ENCODE results near the gene CMIP. TPM values are rescaled to one million over a fixed set of nuclear protein-coding genes. Genes with fewer than 3 reads are reported as not detected.

The CMIP gene
- polyA plus RNA-seq, 1 donor from 2014 or later: 15.1 TPM

DNA sequence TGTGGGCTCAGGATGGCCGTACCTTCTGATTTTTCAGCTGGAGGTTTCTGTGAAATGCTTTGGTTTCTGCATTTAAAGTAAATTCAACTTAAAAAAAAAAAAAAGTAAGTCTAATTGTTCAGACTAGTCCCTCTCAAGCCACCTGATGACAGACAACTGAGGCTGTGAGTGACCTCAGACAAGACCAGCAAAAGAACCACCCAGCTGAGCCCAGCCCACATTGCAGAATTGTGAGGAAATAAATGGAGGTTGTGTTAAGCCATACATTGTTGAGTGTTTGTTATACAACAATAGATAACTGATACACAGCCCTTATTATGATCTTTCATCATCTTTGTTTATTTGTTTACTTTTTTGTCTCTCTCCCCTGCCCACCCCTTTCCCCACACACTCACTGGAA is 44.7 kb upstream of the CMIP start:
- no peak overlapping the region for H2AFZ ChIP-seq (ENCODE audit: low read depth, low read length)
- H3K27ac ChIP-seq (ENCODE audit: low read length): no peak overlapping the region
- TF ChIP-seq POLR2AphosphoS5 (IDR thresholded peaks at IDR 0.05) (no peak), EZH2 (IDR thresholded peaks at IDR 0.05; ENCODE audit: borderline replicate concordance, insufficient read depth, low read length, poor library complexity, severe bottlenecking) (no peak), TAF1 (IDR thresholded peaks at IDR 0.05; ENCODE audit: low read depth) (no peak), EP300 (conservative IDR thresholded peaks at IDR 0.05; ENCODE audit: poor library complexity, severe bottlenecking) (no peak), MXI1 (conservative IDR thresholded peaks at IDR 0.05; ENCODE audit: poor library complexity, severe bottlenecking) (no peak)
- TF ChIP-seq, protein P1, sequence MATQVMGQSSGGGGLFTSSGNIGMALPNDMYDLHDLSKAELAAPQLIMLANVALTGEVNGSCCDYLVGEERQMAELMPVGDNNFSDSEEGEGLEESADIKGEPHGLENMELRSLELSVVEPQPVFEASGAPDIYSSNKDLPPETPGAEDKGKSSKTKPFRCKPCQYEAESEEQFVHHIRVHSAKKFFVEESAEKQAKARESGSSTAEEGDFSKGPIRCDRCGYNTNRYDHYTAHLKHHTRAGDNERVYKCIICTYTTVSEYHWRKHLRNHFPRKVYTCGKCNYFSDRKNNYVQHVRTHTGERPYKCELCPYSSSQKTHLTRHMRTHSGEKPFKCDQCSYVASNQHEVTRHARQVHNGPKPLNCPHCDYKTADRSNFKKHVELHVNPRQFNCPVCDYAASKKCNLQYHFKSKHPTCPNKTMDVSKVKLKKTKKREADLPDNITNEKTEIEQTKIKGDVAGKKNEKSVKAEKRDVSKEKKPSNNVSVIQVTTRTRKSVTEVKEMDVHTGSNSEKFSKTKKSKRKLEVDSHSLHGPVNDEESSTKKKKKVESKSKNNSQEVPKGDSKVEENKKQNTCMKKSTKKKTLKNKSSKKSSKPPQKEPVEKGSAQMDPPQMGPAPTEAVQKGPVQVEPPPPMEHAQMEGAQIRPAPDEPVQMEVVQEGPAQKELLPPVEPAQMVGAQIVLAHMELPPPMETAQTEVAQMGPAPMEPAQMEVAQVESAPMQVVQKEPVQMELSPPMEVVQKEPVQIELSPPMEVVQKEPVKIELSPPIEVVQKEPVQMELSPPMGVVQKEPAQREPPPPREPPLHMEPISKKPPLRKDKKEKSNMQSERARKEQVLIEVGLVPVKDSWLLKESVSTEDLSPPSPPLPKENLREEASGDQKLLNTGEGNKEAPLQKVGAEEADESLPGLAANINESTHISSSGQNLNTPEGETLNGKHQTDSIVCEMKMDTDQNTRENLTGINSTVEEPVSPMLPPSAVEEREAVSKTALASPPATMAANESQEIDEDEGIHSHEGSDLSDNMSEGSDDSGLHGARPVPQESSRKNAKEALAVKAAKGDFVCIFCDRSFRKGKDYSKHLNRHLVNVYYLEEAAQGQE (IDR thresholded peaks at IDR 0.05; ENCODE audit: borderline replicate concordance): no peak
- TF ChIP-seq, protein P2, sequence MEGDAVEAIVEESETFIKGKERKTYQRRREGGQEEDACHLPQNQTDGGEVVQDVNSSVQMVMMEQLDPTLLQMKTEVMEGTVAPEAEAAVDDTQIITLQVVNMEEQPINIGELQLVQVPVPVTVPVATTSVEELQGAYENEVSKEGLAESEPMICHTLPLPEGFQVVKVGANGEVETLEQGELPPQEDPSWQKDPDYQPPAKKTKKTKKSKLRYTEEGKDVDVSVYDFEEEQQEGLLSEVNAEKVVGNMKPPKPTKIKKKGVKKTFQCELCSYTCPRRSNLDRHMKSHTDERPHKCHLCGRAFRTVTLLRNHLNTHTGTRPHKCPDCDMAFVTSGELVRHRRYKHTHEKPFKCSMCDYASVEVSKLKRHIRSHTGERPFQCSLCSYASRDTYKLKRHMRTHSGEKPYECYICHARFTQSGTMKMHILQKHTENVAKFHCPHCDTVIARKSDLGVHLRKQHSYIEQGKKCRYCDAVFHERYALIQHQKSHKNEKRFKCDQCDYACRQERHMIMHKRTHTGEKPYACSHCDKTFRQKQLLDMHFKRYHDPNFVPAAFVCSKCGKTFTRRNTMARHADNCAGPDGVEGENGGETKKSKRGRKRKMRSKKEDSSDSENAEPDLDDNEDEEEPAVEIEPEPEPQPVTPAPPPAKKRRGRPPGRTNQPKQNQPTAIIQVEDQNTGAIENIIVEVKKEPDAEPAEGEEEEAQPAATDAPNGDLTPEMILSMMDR (IDR thresholded peaks at IDR 0.05; ENCODE audit: poor library complexity, severe bottlenecking): no peak
- H3K9ac ChIP-seq (ENCODE audit: low read length): no peak overlapping the region
- H3K9me2 ChIP-seq (ENCODE audit: insufficient read depth, low read length): no peaks in the 10 kb centered on the region
- no peak overlapping the region for H3K4me2 ChIP-seq (ENCODE audit: low read length)
- no peaks in the 10 kb centered on the region for H3K36me3 ChIP-seq (ENCODE audit: insufficient read depth, low read length)
- no peaks in the 10 kb centered on the region for H3K9me3 ChIP-seq (ENCODE audit: low read length)
- H3K4me3 ChIP-seq (ENCODE audit: low read length): no peak overlapping the region
- no peaks in the 10 kb centered on the region for H3K27me3 ChIP-seq (ENCODE audit: insufficient read depth, low read depth, low read length)
- H3F3A ChIP-seq (ENCODE audit: insufficient read depth, low read length, poor library complexity, severe bottlenecking): no peaks in the 10 kb centered on the region
- no peaks in the 10 kb centered on the region for H4K20me1 ChIP-seq (ENCODE audit: insufficient read depth)
- no peaks in the 10 kb centered on the region for H3K79me2 ChIP-seq (replicated peaks; ENCODE audit: insufficient read depth, low read length)

DNA sequence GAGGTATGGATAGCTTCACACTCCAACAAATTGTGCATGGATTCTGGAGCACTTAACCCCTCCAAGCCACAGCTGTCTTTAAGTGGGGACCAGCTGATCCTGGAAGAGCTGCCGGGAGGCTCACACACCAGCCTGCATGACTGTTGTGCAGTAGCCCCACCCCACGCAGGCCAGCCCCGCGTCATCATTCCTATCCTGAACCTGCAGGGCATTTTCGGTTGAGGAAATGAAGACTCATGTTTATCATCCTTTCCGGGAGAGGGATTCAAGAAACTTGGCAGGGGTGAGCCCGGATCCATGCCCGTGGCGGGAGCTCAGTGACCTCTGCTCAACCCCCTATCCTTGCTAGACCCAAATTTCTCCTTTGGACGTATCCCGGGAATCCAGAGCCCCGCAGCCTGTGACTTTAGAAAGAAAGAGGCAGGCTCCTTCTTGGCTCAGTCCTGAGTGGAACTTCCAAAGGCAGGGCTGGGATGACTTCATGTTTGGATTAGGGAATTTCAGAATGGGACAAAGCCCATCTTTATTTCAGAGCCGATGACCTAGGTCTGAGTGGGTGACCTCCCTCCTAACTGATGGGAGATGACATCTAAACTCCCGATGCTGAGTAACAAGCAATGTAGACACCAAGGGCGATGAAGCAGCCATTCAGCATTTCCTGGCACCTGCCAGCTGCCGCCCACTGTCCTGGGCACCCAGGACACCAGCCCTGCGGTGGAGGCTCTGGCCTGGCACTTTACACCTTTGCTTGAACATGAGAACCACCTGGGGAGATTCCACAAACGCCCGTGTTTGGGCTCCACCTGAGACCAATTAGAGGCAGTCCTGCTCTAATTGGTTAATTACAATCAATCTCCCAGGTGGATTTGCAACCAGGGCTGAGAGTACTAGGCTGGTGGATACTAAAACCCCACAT is 43.3 kb upstream of the CMIP start:
- Histone ChIP-seq H4K20me1 (ENCODE audit: insufficient read depth) (no peaks in the 10 kb centered on the region), H3K9ac (ENCODE audit: low read length) (no peak overlapping the region), H3K9me3 (ENCODE audit: low read length) (no peaks in the 10 kb centered on the region), H3F3A (ENCODE audit: insufficient read depth, low read length, poor library complexity, severe bottlenecking) (no peaks in the 10 kb centered on the region), H3K36me3 (ENCODE audit: insufficient read depth, low read length) (no peaks in the 10 kb centered on the region), H3K27me3 (ENCODE audit: insufficient read depth, low read depth, low read length) (no peaks in the 10 kb centered on the region), H2AFZ (ENCODE audit: low read depth, low read length) (no peak overlapping the region), H3K4me3 (ENCODE audit: low read length) (no peak overlapping the region), H3K9me2 (ENCODE audit: insufficient read depth, low read length) (no peaks in the 10 kb centered on the region), H3K4me2 (ENCODE audit: low read length) (no peak overlapping the region), H3K79me2 (replicated peaks; ENCODE audit: insufficient read depth, low read length) (no peaks in the 10 kb centered on the region), H3K27ac (ENCODE audit: low read length) (no peak overlapping the region)
- TF ChIP-seq EP300 (conservative IDR thresholded peaks at IDR 0.05; ENCODE audit: poor library complexity, severe bottlenecking): no peak

DNA sequence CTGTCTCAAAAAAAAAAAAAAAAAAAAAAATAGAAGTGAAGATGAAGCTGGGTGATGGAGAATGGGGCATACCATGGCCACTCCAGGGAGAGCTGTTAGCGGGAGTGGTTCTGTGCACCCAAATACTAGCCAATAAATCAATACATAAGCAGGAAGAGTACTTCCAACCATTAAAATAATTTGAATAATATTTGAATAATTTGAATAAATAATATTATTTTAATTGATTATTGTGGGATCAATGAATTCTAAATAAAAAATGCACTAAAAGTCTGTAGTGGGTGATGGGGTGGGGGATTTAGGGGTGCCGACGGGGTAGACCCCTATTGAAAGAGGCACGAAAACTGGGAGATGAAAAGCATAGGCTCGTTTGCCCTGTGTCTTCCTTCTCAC is 41.4 kb upstream of the CMIP start:
- H3K4me3 ChIP-seq (ENCODE audit: low read length): peak overlapping the region; percentile 58
- TF ChIP-seq, protein P1 (IDR thresholded peaks at IDR 0.05; ENCODE audit: borderline replicate concordance): no peak
- TF ChIP-seq RAD21 (conservative IDR thresholded peaks at IDR 0.05) (no peak), MXI1 (conservative IDR thresholded peaks at IDR 0.05; ENCODE audit: poor library complexity, severe bottlenecking) (no peak), EZH2 (IDR thresholded peaks at IDR 0.05; ENCODE audit: borderline replicate concordance, insufficient read depth, low read length, poor library complexity, severe bottlenecking) (no peak), SMC3 (conservative IDR thresholded peaks at IDR 0.05; ENCODE audit: poor library complexity) (no peak), TAF1 (IDR thresholded peaks at IDR 0.05; ENCODE audit: low read depth) (no peak), EP300 (conservative IDR thresholded peaks at IDR 0.05; ENCODE audit: poor library complexity, severe bottlenecking) (no peak), POLR2AphosphoS5 (IDR thresholded peaks at IDR 0.05) (no peak)

More for the DNA sequence above, 41.4 kb upstream of the CMIP start:
- Histone ChIP-seq H4K20me1 (ENCODE audit: insufficient read depth) (no peaks in the 10 kb centered on the region), H3K9ac (ENCODE audit: low read length) (peak overlapping the region; percentile 45), H3K27ac (ENCODE audit: low read length) (no peak overlapping the region), H3K36me3 (ENCODE audit: insufficient read depth, low read length) (no peaks in the 10 kb centered on the region), H3F3A (ENCODE audit: insufficient read depth, low read length, poor library complexity, severe bottlenecking) (no peaks in the 10 kb centered on the region), H2AFZ (ENCODE audit: low read depth, low read length) (no peak overlapping the region), H3K27me3 (ENCODE audit: insufficient read depth, low read depth, low read length) (no peaks in the 10 kb centered on the region), H3K9me2 (ENCODE audit: insufficient read depth, low read length) (no peaks in the 10 kb centered on the region), H3K4me2 (ENCODE audit: low read length) (no peak overlapping the region), H3K9me3 (ENCODE audit: low read length) (no peaks in the 10 kb centered on the region), H3K79me2 (replicated peaks; ENCODE audit: insufficient read depth, low read length) (no peaks in the 10 kb centered on the region)
